Left ventricle myocardium inferior (tissue), 1 donor: ENCODE data around the gene JHY. TPM values are rescaled to one million over a fixed set of nuclear protein-coding genes. Genes with fewer than 3 reads are reported as not detected.

Source experiments
- DNase-seq: peaks from one replicate; pipeline ENCODE4 v3.0.0-alpha.2; 2020
- H3K27ac ChIP-seq: fragments of 200-600 bp; replicated peaks from 2 replicates; pipeline ENCODE4 v1.8.0; 2021
- H3K27me3 ChIP-seq: fragments of 200-600 bp; 2 replicates; pipeline ENCODE4 v1.8.0; 2021; ENCODE audit warnings: low read depth
- H3K36me3 ChIP-seq: fragments of 200-600 bp; 2 replicates; pipeline ENCODE4 v1.8.0; 2021
- H3K4me1 ChIP-seq: fragments of 200-600 bp; 2 replicates; pipeline ENCODE4 v1.8.0; 2021
- H3K4me3 ChIP-seq: fragments of 200-600 bp; 2 replicates; pipeline ENCODE4 v1.8.0; 2021; ENCODE audit warnings: mild to moderate bottlenecking, moderate library complexity
- H3K9me3 ChIP-seq: fragments of 200-600 bp; replicated peaks from 2 replicates; pipeline ENCODE4 v1.8.0; 2021
- intact Hi-C: fragments of 100-400 bp; cut with micrococcal nuclease; formaldehyde crosslinking; loops from one replicate; pipeline ENCODE4 v1.11.0; 2022
- total RNA-seq: library from RNA; stranded (reverse); fragmentation: NEBNext Ultra II Directional; extraction: Animal tissue kit (Norgen Biotek cat#: 25700); gene quantifications from one replicate; pipeline ENCODE4 v1.2.1, GENCODE V29; 2021
- TF ChIP-seq, protein P1 (sequence below): fragments of 200-600 bp; IDR thresholded peaks from 2 replicates; pipeline ENCODE4 v1.8.0; 2021; ENCODE audit warnings: antibody characterized with exemption, mild to moderate bottlenecking, borderline replicate concordance
- donor health status: DM: no; HTN: yes; CAD: no; lungs with severe emphysema.

The JHY gene
- total RNA-seq, 1 donor from 2014 or later, result 1.8 TPM

DNA sequence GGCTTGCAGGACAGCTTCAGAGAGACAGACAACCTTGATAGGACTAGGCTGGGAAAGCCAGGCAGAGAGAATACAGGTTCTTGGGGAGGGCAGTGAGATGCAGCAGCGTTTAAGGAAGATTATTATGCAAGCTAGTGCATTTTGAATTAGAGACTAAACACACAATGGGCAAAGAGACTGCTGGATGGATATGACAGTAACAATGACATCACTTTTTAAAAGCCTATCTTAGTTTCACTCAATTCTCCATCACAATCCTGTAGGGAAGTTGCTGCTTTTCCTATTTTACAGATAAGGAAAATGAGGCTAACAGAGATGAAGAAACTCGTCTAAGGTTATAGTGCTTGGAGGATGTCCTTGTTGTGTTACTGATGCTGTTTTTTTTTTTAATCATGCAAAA, 5.6 kb downstream of the JHY start:
- H3K36me3 ChIP-seq, result no peaks in the 10 kb centered on the region
- no peaks in the 10 kb centered on the region for H3K27me3 ChIP-seq
- no peak for DNase-seq
- H3K4me3 ChIP-seq, result no peak overlapping the region
- H3K4me1 ChIP-seq, result peaks cover 8% of the 10 kb centered on the region
- TF ChIP-seq, protein P1, sequence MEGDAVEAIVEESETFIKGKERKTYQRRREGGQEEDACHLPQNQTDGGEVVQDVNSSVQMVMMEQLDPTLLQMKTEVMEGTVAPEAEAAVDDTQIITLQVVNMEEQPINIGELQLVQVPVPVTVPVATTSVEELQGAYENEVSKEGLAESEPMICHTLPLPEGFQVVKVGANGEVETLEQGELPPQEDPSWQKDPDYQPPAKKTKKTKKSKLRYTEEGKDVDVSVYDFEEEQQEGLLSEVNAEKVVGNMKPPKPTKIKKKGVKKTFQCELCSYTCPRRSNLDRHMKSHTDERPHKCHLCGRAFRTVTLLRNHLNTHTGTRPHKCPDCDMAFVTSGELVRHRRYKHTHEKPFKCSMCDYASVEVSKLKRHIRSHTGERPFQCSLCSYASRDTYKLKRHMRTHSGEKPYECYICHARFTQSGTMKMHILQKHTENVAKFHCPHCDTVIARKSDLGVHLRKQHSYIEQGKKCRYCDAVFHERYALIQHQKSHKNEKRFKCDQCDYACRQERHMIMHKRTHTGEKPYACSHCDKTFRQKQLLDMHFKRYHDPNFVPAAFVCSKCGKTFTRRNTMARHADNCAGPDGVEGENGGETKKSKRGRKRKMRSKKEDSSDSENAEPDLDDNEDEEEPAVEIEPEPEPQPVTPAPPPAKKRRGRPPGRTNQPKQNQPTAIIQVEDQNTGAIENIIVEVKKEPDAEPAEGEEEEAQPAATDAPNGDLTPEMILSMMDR, result no peak
- intact Hi-C loops, result no loop called here
- H3K9me3 ChIP-seq, result no peaks in the 10 kb centered on the region
- H3K27ac ChIP-seq, result no peak overlapping the region

DNA sequence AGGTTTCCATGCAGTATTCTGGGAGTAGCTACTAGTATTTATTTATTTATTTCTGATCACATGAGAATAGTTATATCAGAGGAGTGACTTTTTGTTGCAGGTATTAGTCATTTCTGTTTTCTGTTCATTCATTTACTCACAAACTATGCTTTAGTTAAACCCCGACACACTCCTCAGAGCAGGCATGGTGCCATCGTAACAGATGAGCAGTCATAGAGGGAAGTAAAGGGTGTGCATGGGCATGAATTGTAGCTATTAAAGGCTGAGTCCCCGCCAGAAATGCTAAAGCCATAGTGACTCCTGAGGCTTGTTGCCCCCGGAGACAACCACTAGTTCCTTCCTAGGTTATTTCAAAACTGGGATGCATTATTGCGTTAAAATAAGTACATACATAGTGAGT, 10.6 kb downstream of the JHY start:
- Histone ChIP-seq H3K27me3 (no peaks in the 10 kb centered on the region), H3K36me3 (no peaks in the 10 kb centered on the region), H3K27ac (no peak overlapping the region), H3K9me3 (no peaks in the 10 kb centered on the region), H3K4me1 (no peaks in the 10 kb centered on the region), H3K4me3 (no peak overlapping the region)
- DNase-seq, result no peak
- intact Hi-C loops, result no loop called here
- TF ChIP-seq, protein P1, result no peak

DNA sequence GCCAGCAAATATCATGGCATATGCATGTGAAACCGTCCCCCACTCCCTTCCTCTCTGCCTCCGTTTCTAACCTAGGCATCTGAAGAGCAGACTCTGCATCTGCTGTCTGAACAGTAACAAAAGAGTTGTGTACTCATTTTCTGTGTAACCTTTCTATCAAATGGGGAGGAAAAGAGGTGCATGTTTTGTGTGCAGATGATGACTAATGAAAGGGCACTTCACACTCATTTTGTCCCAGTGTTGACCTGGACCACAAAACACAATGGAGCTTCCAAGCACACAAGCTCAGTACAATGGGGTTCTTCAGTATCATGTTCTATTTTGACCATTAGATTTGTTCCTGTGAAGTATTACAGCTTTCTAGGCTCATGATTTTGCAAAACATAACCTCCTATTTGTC, 13.0 kb downstream of the JHY start:
- TF ChIP-seq, protein P1, result no peak
- no peaks in the 10 kb centered on the region for H3K36me3 ChIP-seq
- no peaks in the 10 kb centered on the region for H3K27me3 ChIP-seq
- no peak overlapping the region for H3K27ac ChIP-seq
- no peaks in the 10 kb centered on the region for H3K9me3 ChIP-seq
- no peak for DNase-seq
- H3K4me1 ChIP-seq, result no peaks in the 10 kb centered on the region
- intact Hi-C loops, result no loop called here
- no peak overlapping the region for H3K4me3 ChIP-seq

DNA sequence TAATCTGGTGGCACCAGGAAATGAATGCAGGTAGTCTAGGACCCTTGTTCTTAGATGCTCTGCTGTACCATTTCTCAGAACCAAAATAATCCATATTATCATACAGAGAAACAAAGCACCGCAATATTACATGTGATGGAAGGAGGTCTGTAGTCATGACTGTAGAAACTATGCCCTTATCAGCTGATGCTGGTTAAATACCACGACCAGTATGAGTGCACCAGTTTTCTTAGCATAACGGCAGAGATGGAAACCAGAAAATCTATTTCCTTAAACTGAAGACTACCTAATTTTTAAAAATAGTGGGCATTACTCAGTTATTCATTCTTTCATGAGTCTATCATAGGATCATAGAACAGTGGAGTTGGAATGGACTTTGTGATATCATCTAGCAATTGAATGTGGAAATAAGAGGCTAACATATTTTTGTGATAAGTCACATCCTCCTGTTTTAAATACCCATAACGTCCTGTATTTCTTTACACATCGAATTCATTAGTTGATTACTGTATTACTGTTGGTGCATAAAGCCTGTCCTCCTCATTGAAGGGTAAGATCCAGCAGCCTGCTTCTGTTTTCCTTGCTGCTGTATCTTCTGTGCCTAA, 15.1 kb downstream of the JHY start:
- intact Hi-C loops, result no loop called here
- Histone ChIP-seq H3K27ac (no peak overlapping the region), H3K4me3 (no peak overlapping the region), H3K4me1 (no peaks in the 10 kb centered on the region), H3K36me3 (no peaks in the 10 kb centered on the region), H3K9me3 (no peaks in the 10 kb centered on the region), H3K27me3 (no peaks in the 10 kb centered on the region)
- no peak for DNase-seq
- TF ChIP-seq, protein P1, result no peak

DNA sequence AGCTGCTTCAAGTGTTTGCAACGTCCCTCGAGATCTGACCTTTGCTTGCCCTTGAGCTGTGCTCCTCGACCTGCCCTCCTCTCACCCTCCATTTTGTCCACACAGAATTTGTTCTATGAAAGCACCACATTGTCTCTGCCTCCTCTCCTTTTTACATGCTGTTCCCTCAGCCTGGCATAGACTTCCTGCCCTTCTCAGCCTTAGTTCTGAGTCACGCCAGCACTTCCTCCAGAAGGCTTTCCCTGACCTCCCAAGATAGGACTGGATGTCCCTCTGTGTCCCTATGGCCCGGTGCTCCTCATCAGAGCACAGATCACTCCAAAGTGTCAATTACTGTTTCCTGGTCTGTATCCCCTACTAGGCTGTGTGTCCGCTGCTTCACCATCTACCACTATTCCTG, 16.2 kb downstream of the JHY start:
- TF ChIP-seq, protein P1, result no peak
- H3K27ac ChIP-seq, result no peak overlapping the region
- no peaks in the 10 kb centered on the region for H3K9me3 ChIP-seq
- DNase-seq, result no peak
- no peaks in the 10 kb centered on the region for H3K4me1 ChIP-seq
- H3K4me3 ChIP-seq, result no peak overlapping the region
- intact Hi-C loops, result no loop called here
- no peaks in the 10 kb centered on the region for H3K36me3 ChIP-seq
- H3K27me3 ChIP-seq, result no peaks in the 10 kb centered on the region
